K562 (cell line): ENCODE results near the gene NETO1.

Experiments used
- ATF7 ChIP-seq: fragments of 450-650 bp; IDR thresholded peaks from 2 replicates; pipeline ENCODE4 v1.7.1; 2014; ENCODE audit warnings: mild to moderate bottlenecking, moderate library complexity
- CTBP1 ChIP-seq: fragments of 450-650 bp; IDR thresholded peaks from 2 replicates; pipeline ENCODE4 v1.6.1; 2016; ENCODE audit warnings: borderline replicate concordance
- EP300 ChIP-seq: IDR thresholded peaks from 2 replicates; pipeline ENCODE4 v1.6.1; 2012; ENCODE audit warnings: low read length, improper control_type of control experiment
- GATA2 ChIP-seq: sonication (generic); formaldehyde crosslinking; IDR thresholded peaks from 2 replicates; pipeline ENCODE4 v1.4.0; 2020; ENCODE audit warnings: mild to moderate bottlenecking, missing genetic modification reagents
- LEF1 ChIP-seq: fragments of 450-650 bp; IDR thresholded peaks from 2 replicates; pipeline ENCODE4 v1.6.1; 2016; ENCODE audit warnings: mild to moderate bottlenecking
- MYC ChIP-seq, 2 experiments: fragments of 250-450 bp in 1 of 2; sonication (Bioruptor Pico) in 1 of 2; IDR thresholded peaks; 2 replicates each; pipeline versions ENCODE4 v1.5.1 to v1.6.1; 2012 to 2021; ENCODE audit warnings: low read depth in 2 of 2, borderline replicate concordance in 1 of 2, improper control_type of control experiment in 1 of 2, low read length in 1 of 2, mild to moderate bottlenecking in 1 of 2, moderate library complexity in 1 of 2
- NCOA1 ChIP-seq: fragments of 450-650 bp; IDR thresholded peaks from 2 replicates; pipeline ENCODE4 v1.6.1; 2016; ENCODE audit warnings: low read depth
- NFIC ChIP-seq: fragments of 450-650 bp; IDR thresholded peaks from 2 replicates; pipeline ENCODE4 v1.6.1; 2017; ENCODE audit warnings: mild to moderate bottlenecking, inconsistent platforms
- RBM22 ChIP-seq: fragments of 200-400 bp; formaldehyde crosslinking; IDR thresholded peaks from 2 replicates; pipeline ENCODE4 v1.6.1; 2018; ENCODE audit warnings: low read length, low read depth; ENCODE audit not compliant: poor library complexity, severe bottlenecking
- ZNF224 ChIP-seq: sonication (generic); formaldehyde crosslinking; IDR thresholded peaks from 2 replicates; pipeline ENCODE4 v1.8.0; 2022; ENCODE audit warnings: mild to moderate bottlenecking, missing genetic modification reagents
- TF ChIP-seq, protein P1 (sequence below), 3 experiments: IDR thresholded peaks in 2 of 3; conservative IDR thresholded peaks in 1 of 3; 2 replicates each; pipeline ENCODE4 v1.5.1; 2011 to 2012; ENCODE audit warnings: low read length in 3 of 3, mild to moderate bottlenecking in 3 of 3, control low read depth in 2 of 3, improper control_type of control experiment in 1 of 3, inconsistent platforms in 1 of 3, low read depth in 1 of 3, mixed read lengths in 1 of 3, moderate library complexity in 1 of 3; ENCODE audit not compliant: insufficient read depth in 2 of 3
- TF ChIP-seq, protein P2 (sequence below), 2 experiments: fragments of 450-650 bp; formaldehyde crosslinking in 1 of 2; IDR thresholded peaks; 2 replicates each; pipeline versions ENCODE4 v1.4.0 to v1.6.1; 2014 to 2020; ENCODE audit warnings: mild to moderate bottlenecking in 2 of 2, borderline replicate concordance in 1 of 2, low read depth in 1 of 2

DNA sequence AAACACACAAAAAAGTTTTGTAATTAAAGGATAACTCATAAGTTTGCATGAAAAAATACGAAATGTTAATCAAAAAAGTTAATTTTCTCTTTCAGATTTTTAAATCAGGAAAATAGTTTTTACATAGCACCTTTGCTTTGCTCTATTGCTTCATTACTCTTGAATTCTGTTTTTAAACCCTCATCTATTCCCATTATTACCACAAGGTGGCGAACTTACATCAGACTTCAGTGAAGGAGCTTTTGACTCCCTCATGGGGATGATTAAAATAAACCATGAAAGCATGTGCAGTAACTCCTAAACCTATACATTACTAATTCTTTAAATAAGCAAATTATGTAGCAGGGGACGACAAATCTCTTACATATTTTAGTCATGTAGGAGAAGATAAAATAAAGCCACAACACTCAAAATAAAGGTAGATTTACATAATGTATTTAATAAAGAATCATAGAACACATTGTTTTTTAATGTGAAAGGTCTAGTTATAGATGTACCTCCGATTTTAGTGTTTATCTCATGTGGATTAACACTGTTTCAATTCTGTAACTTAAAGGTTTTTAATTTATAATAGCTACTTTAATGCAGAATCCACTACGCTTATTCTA is 105.2 kb downstream of the NETO1 start:
- TF ChIP-seq NFIC, result no peak
- TF ChIP-seq RBM22, result no peak
- TF ChIP-seq ZNF224 (CRISPR knock-in tag), result no peak
- TF ChIP-seq, protein P1, sequence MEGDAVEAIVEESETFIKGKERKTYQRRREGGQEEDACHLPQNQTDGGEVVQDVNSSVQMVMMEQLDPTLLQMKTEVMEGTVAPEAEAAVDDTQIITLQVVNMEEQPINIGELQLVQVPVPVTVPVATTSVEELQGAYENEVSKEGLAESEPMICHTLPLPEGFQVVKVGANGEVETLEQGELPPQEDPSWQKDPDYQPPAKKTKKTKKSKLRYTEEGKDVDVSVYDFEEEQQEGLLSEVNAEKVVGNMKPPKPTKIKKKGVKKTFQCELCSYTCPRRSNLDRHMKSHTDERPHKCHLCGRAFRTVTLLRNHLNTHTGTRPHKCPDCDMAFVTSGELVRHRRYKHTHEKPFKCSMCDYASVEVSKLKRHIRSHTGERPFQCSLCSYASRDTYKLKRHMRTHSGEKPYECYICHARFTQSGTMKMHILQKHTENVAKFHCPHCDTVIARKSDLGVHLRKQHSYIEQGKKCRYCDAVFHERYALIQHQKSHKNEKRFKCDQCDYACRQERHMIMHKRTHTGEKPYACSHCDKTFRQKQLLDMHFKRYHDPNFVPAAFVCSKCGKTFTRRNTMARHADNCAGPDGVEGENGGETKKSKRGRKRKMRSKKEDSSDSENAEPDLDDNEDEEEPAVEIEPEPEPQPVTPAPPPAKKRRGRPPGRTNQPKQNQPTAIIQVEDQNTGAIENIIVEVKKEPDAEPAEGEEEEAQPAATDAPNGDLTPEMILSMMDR (IDR thresholded peaks at IDR 0.05 in 2 of 3, conservative IDR thresholded peaks at IDR 0.05 in 1 of 3; ENCODE audit: insufficient read depth in 2 of 3, low read depth in 1 of 3, low read length in 3 of 3), result peak; percentile 30 to 58 (median 47); a peak in 4 of 6 replicates
- TF ChIP-seq EP300, result no peak
- TF ChIP-seq ATF7, result no peak
- TF ChIP-seq LEF1, result no peak
- TF ChIP-seq, protein P2, sequence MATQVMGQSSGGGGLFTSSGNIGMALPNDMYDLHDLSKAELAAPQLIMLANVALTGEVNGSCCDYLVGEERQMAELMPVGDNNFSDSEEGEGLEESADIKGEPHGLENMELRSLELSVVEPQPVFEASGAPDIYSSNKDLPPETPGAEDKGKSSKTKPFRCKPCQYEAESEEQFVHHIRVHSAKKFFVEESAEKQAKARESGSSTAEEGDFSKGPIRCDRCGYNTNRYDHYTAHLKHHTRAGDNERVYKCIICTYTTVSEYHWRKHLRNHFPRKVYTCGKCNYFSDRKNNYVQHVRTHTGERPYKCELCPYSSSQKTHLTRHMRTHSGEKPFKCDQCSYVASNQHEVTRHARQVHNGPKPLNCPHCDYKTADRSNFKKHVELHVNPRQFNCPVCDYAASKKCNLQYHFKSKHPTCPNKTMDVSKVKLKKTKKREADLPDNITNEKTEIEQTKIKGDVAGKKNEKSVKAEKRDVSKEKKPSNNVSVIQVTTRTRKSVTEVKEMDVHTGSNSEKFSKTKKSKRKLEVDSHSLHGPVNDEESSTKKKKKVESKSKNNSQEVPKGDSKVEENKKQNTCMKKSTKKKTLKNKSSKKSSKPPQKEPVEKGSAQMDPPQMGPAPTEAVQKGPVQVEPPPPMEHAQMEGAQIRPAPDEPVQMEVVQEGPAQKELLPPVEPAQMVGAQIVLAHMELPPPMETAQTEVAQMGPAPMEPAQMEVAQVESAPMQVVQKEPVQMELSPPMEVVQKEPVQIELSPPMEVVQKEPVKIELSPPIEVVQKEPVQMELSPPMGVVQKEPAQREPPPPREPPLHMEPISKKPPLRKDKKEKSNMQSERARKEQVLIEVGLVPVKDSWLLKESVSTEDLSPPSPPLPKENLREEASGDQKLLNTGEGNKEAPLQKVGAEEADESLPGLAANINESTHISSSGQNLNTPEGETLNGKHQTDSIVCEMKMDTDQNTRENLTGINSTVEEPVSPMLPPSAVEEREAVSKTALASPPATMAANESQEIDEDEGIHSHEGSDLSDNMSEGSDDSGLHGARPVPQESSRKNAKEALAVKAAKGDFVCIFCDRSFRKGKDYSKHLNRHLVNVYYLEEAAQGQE (IDR thresholded peaks at IDR 0.05; ENCODE audit: borderline replicate concordance), result peak; percentile 50; the same call in 1 of the 2 replicates
- TF ChIP-seq, protein P2 (CRISPR knock-in tag; IDR thresholded peaks at IDR 0.05; ENCODE audit: low read depth), result no peak
- no peak for TF ChIP-seq NCOA1
- TF ChIP-seq GATA2 (CRISPR knock-in tag), result no peak
- TF ChIP-seq MYC (IDR thresholded peaks at IDR 0.05; ENCODE audit: low read depth, low read length), result no peak
- no peak for TF ChIP-seq MYC (CRISPR knock-in tag; IDR thresholded peaks at IDR 0.05; ENCODE audit: borderline replicate concordance, low read depth)
- no peak for TF ChIP-seq CTBP1
